OCI-LY1 (cell line): Measurements from ENCODE around the gene AXDND1.

ENCODE experiments used
- H2AFZ ChIP-seq: fragments of 200-600 bp; sonication (generic), shearing (Covaris generic); 2 replicates; pipeline ENCODE4 v1.6.0; 2014; ENCODE audit warnings: antibody characterized with exemption, mild to moderate bottlenecking, low read length
- H3F3A ChIP-seq: fragments of 200-600 bp; sonication (generic), shearing (Covaris generic); 2 replicates; pipeline ENCODE4 v1.6.0; 2014; ENCODE audit warnings: mild to moderate bottlenecking, antibody characterized with exemption, low read length, moderate library complexity; ENCODE audit not compliant: insufficient read depth
- H3K27ac ChIP-seq: fragments of 200-600 bp; sonication (generic); 2 replicates; pipeline ENCODE4 v1.5.1; 2014; ENCODE audit warnings: low read length, mixed run types, mild to moderate bottlenecking, low read depth; ENCODE audit not compliant: poor library complexity, severe bottlenecking
- H3K27me3 ChIP-seq: fragments of 200-600 bp; sonication (generic); 2 replicates; pipeline ENCODE4 v1.6.0; 2014; ENCODE audit warnings: antibody characterized with exemption, mild to moderate bottlenecking, low read length, moderate library complexity; ENCODE audit not compliant: insufficient read depth
- H3K36me3 ChIP-seq: fragments of 200-600 bp; sonication (generic); 2 replicates; pipeline ENCODE4 v1.6.1; 2014; ENCODE audit warnings: mild to moderate bottlenecking, antibody characterized with exemption, low read length, moderate library complexity, mixed read lengths; ENCODE audit not compliant: insufficient read depth
- H3K4me1 ChIP-seq: fragments of 200-600 bp; sonication (generic); 2 replicates; pipeline ENCODE4 v1.5.1; 2014; ENCODE audit warnings: mild to moderate bottlenecking, low read length, moderate library complexity; ENCODE audit not compliant: insufficient read depth, severe bottlenecking
- H3K4me2 ChIP-seq: fragments of 200-600 bp; sonication (generic), shearing (Covaris generic); 2 replicates; pipeline ENCODE4 v1.6.1; 2014; ENCODE audit warnings: low read length
- H3K4me3 ChIP-seq: fragments of 200-600 bp; sonication (generic); 2 replicates; pipeline ENCODE4 v1.5.1; 2014; ENCODE audit warnings: low read length, low read depth, mild to moderate bottlenecking, mixed read lengths; ENCODE audit not compliant: poor library complexity, severe bottlenecking
- H3K79me2 ChIP-seq: fragments of 200-600 bp; shearing (Covaris generic); 2 replicates; pipeline ENCODE4 v1.6.1; 2016; ENCODE audit warnings: mixed run types, low read length, mixed read lengths; ENCODE audit not compliant: insufficient read depth
- H3K9ac ChIP-seq: fragments of 200-600 bp; sonication (generic), shearing (Covaris generic); 2 replicates; pipeline ENCODE4 v1.6.1; 2014; ENCODE audit warnings: mild to moderate bottlenecking, low read length, mixed read lengths
- H3K9me2 ChIP-seq: fragments of 200-600 bp; sonication (generic), shearing (Covaris generic); 2 replicates; pipeline ENCODE4 v1.6.1; 2014; ENCODE audit warnings: low read depth, mild to moderate bottlenecking, low read length, mixed read lengths
- H3K9me3 ChIP-seq: fragments of 200-600 bp; shearing (Covaris generic); 2 replicates; pipeline ENCODE4 v1.6.1; 2014; ENCODE audit warnings: low read length, mixed read lengths
- H4K20me1 ChIP-seq: fragments of 200-600 bp; sonication (generic), shearing (Covaris generic); 2 replicates; pipeline ENCODE4 v1.6.0; 2016; ENCODE audit warnings: mild to moderate bottlenecking, low read length; ENCODE audit not compliant: insufficient read depth
- EZH2 ChIP-seq: fragments of 200-600 bp; sonication (generic), shearing (Covaris generic); IDR thresholded peaks from 2 replicates; pipeline ENCODE4 v1.8.0; 2017; ENCODE audit warnings: borderline replicate concordance, mixed run types, mild to moderate bottlenecking, antibody characterized with exemption, low read length, moderate library complexity, mixed read lengths
- TF ChIP-seq, protein P1 (sequence below): fragments of 200-600 bp; sonication (generic), shearing (Covaris generic); IDR thresholded peaks from 2 replicates; pipeline ENCODE4 v1.5.1; 2017; ENCODE audit warnings: mild to moderate bottlenecking, antibody characterized with exemption, low read length, moderate library complexity, mixed read lengths

The AXDND1 gene

DNA sequence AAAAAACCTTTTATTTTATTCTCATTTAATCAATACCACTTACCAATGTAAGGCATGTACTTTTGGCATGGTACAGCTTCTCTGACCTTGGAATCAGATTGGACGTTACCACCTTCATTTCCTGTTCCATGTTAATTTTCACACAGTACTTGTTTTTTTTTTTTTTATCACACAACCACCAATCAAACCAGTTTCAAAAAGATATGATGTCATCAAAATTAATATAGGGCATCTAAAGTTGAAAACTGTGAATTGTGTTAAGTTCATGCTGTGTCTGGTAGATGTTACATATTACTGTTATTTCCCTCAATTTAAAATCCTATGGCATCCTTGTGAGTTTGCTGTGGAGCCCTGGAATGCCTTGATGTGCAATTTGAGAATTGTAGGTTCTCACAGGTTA is 124.8 kb downstream of the AXDND1 start:
- Histone ChIP-seq H3F3A (no peaks in the 10 kb centered on the region), H3K79me2 (no peaks in the 10 kb centered on the region), H3K9me3 (no peaks in the 10 kb centered on the region), H3K9ac (no peak overlapping the region), H3K4me2 (no peak overlapping the region), H3K9me2 (no peaks in the 10 kb centered on the region), H3K36me3 (no peaks in the 10 kb centered on the region), H3K4me1 (no peaks in the 10 kb centered on the region), H4K20me1 (no peaks in the 10 kb centered on the region), H2AFZ (no peak overlapping the region), H3K27ac (no peak overlapping the region), H3K4me3 (no peak overlapping the region), H3K27me3 (no peaks in the 10 kb centered on the region)
- TF ChIP-seq EZH2: no peak
- TF ChIP-seq, protein P1, sequence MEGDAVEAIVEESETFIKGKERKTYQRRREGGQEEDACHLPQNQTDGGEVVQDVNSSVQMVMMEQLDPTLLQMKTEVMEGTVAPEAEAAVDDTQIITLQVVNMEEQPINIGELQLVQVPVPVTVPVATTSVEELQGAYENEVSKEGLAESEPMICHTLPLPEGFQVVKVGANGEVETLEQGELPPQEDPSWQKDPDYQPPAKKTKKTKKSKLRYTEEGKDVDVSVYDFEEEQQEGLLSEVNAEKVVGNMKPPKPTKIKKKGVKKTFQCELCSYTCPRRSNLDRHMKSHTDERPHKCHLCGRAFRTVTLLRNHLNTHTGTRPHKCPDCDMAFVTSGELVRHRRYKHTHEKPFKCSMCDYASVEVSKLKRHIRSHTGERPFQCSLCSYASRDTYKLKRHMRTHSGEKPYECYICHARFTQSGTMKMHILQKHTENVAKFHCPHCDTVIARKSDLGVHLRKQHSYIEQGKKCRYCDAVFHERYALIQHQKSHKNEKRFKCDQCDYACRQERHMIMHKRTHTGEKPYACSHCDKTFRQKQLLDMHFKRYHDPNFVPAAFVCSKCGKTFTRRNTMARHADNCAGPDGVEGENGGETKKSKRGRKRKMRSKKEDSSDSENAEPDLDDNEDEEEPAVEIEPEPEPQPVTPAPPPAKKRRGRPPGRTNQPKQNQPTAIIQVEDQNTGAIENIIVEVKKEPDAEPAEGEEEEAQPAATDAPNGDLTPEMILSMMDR: no peak

DNA sequence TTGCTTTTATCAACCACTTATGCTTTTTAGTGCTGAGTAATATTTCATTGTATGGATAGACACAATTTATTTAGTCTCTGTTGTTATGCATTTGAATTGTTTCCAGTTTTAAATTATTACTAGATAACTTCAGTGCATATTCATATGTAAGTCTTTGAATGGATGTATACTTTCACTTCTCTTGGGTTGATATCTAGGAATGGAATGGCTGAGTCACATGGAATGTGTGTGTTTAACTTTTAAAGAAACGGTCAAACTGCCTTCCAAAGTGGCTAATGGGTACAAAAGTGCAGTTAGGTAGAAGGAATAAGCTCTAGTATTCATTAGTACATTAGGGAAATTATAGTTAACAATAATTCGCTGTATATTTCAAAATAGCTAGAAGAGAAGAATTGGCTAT is 127.6 kb downstream of the AXDND1 start:
- Histone ChIP-seq H3K4me1 (no peaks in the 10 kb centered on the region), H3K27me3 (no peaks in the 10 kb centered on the region), H2AFZ (no peak overlapping the region), H3K9ac (no peak overlapping the region), H3K9me3 (no peaks in the 10 kb centered on the region), H3K36me3 (no peaks in the 10 kb centered on the region), H3F3A (no peaks in the 10 kb centered on the region), H3K79me2 (no peaks in the 10 kb centered on the region), H3K4me3 (no peak overlapping the region), H3K4me2 (no peak overlapping the region), H3K9me2 (no peaks in the 10 kb centered on the region), H3K27ac (no peak overlapping the region), H4K20me1 (no peaks in the 10 kb centered on the region)
- TF ChIP-seq EZH2: no peak
- TF ChIP-seq, protein P1: no peak

DNA sequence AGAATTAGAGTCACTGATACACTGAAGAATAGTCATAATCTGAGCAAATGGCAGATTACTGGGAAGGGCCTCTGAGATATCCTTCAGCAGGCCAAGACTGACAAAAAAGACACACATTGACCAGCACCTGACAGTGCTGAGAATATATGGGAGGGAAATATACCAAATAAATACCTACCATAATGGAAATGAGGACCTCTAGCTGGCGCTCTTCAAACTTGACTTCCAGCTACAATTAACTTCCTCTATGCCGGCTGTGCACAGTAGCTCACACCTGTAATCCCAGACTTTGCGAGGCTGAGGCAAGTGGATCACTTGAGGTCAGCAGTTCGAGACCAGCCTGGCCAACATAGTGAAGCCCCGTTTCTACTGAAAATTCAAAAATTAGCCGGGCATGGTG is 140.4 kb downstream of the AXDND1 start:
- no peak overlapping the region for H3K27ac ChIP-seq
- TF ChIP-seq EZH2: no peak
- TF ChIP-seq, protein P1: no peak
- no peak overlapping the region for H2AFZ ChIP-seq
- H3K36me3 ChIP-seq: no peaks in the 10 kb centered on the region
- no peak overlapping the region for H3K4me3 ChIP-seq
- H3K79me2 ChIP-seq: no peaks in the 10 kb centered on the region
- no peaks in the 10 kb centered on the region for H3F3A ChIP-seq
- no peaks in the 10 kb centered on the region for H3K4me1 ChIP-seq
- H3K4me2 ChIP-seq: no peak overlapping the region
- no peaks in the 10 kb centered on the region for H3K27me3 ChIP-seq
- H3K9me3 ChIP-seq: no peaks in the 10 kb centered on the region
- H4K20me1 ChIP-seq: no peaks in the 10 kb centered on the region
- H3K9me2 ChIP-seq: no peaks in the 10 kb centered on the region
- H3K9ac ChIP-seq: no peak overlapping the region
